Measurements from ENCODE around the gene INTS11. TPM values are rescaled to one million over a fixed set of nuclear protein-coding genes. Genes with fewer than 3 reads are reported as not detected.

The INTS11 gene
- total and polyA plus RNA-seq, 9 of the 15 experiments (the other 6 are each of a cell fraction or from before 2014, with no cell fraction given) = 3.6 to 183 (median 110) TPM

DNA sequence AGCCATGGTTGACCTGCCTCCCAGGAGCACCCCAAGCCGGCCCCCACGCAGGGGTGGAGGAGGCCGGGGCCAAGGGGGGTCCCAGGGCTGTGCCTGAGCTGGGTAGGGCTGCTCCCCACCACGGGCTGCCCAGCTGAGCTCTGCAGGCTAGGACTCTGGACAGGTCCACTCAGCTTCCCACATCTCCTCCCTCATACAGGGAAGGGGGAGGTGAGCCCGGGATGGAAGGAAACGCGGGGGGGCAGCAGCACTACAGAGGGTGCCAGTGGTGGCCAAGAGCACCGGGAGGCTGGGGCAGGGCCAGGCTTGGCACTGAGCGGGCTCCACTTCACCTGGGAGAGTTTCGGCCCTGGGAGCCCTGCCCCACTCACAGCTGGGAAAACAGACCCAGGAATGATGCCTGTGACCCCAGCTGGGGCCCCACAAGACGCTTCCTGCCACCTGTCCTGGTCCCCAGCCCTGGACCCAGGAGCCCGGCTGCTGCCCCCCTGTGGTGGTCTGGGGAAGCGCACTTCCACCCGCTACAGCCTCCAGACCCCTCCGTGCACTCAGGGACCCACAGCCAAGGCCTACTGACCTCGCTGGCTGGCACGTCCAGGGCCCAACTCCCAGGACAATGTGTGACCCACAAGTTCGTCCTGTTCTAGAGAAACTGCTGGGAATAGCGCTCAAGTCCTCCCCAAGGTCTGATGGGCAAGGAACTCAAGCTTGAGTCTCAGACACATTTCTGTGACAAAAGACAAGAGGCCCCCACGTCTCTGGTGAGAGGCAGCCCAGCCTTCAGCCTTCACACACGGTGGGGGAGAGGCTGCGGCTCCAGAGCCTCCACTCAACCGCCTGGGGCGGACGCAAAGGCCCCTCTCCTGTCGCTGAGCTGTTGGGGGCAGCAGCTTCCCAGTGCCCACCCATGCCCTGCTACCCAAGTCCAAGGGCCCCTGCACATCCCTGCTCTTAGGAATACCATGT lies 47.6 kb upstream of the INTS11 start (continued):
- TF ChIP-seq ZNF431 (CRISPR knock-in tag; IDR thresholded peaks at IDR 0.05) = no peak
- TF ChIP-seq BRD9 (IDR thresholded peaks at IDR 0.05; ENCODE audit: low read depth, partially characterized antibody) = no peak
- TF ChIP-seq POLR3G (IDR thresholded peaks at IDR 0.05; ENCODE audit: extremely low read depth, insufficient read length, insufficient replicate concordance) = no peak
- 0 out of 2 replicates have a peak, but pooled peaks have one; percentile 77 for TF ChIP-seq CAMTA2 (CRISPR knock-in tag; conservative IDR thresholded peaks at IDR 0.05)
- TF ChIP-seq GTF2F1 (IDR thresholded peaks at IDR 0.05; ENCODE audit: low read depth, low read length) = no peak
- no peak; the same call in 1 of the 2 replicates for TF ChIP-seq ZNF57 (CRISPR knock-in tag; IDR thresholded peaks at IDR 0.05)
- TF ChIP-seq ZNF766 (CRISPR knock-in tag; conservative IDR thresholded peaks at IDR 0.05) = no peak
- TF ChIP-seq SP1 (CRISPR knock-in tag; IDR thresholded peaks at IDR 0.05) = peak; percentile 67
- TF ChIP-seq JUND (IDR thresholded peaks at IDR 0.05; ENCODE audit: borderline replicate concordance, low read depth, low read length) = peak; percentile 11; the same call in 1 of the 2 replicates
- TF ChIP-seq JUND (tag; IDR thresholded peaks at IDR 0.05; ENCODE audit: borderline replicate concordance, low read depth, low read length) = no peak
- TF ChIP-seq BHLHE40 (IDR thresholded peaks at IDR 0.05; ENCODE audit: low read length) = no peak
- no peak for TF ChIP-seq ZNF263 (CRISPR knock-in tag; IDR thresholded peaks at IDR 0.05; ENCODE audit: borderline replicate concordance)
- no peak for TF ChIP-seq ZNF639 (CRISPR knock-in tag; conservative IDR thresholded peaks at IDR 0.05 in 1 of 2, IDR thresholded peaks at IDR 0.05 in 1 of 2)
- TF ChIP-seq UBTF (IDR thresholded peaks at IDR 0.05; ENCODE audit: borderline replicate concordance in 1 of 2, low read depth in 2 of 2, low read length in 2 of 2) = no peak
- no peak for TF ChIP-seq PHF21A (IDR thresholded peaks at IDR 0.05; ENCODE audit: borderline replicate concordance, low read depth)
- no peak for TF ChIP-seq ZFX (CRISPR knock-in tag; IDR thresholded peaks at IDR 0.05)
- no peak for TF ChIP-seq SMARCA4 (IDR thresholded peaks at IDR 0.05)
- TF ChIP-seq POLR2AphosphoS2 (IDR thresholded peaks at IDR 0.05; ENCODE audit: low read length) = peak; percentile 65; the same call in 1 of the 2 replicates
- TF ChIP-seq SIN3B (IDR thresholded peaks at IDR 0.05; ENCODE audit: low read depth) = peak; percentile 19; the same call in 1 of the 2 replicates
- no peak for TF ChIP-seq PPARD (CRISPR knock-in tag; IDR thresholded peaks at IDR 0.05)
- TF ChIP-seq, protein P1, sequence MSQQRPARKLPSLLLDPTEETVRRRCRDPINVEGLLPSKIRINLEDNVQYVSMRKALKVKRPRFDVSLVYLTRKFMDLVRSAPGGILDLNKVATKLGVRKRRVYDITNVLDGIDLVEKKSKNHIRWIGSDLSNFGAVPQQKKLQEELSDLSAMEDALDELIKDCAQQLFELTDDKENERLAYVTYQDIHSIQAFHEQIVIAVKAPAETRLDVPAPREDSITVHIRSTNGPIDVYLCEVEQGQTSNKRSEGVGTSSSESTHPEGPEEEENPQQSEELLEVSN (IDR thresholded peaks at IDR 0.05; ENCODE audit: borderline replicate concordance in 1 of 2, extremely low read depth in 1 of 2, insufficient read depth in 1 of 2, insufficient read length in 1 of 2, low read depth in 1 of 2, low read length in 1 of 2, poor library complexity in 1 of 2, severe bottlenecking in 1 of 2) = no peak
- no peak for TF ChIP-seq SRSF7 (optimal IDR thresholded peaks at IDR 0.05; ENCODE audit: low read depth, low read length)
- no peak for TF ChIP-seq SMARCA5 (IDR thresholded peaks at IDR 0.05)
- TF ChIP-seq CBFA2T3 (IDR thresholded peaks at IDR 0.05) = no peak

Data from K562 (cell line).